ENCODE measurements around the gene VRK3. TPM values are rescaled to one million over a fixed set of nuclear protein-coding genes. Genes with fewer than 3 reads are reported as not detected.

The VRK3 gene
- total and polyA plus RNA-seq, 2 donors (not counting 3 experiments of a cell fraction or from before 2014, with no cell fraction given), result 20.4 to 36.0 TPM

GRCh38 chr19:49926515-49926914 lies 98.7 kb downstream of the VRK3 start:
- Histone ChIP-seq H3K4me1 (ENCODE audit: control insufficient read depth, extremely low read depth, insufficient read depth, low read length) (peaks cover 10% of the 10 kb centered on the region), H3K36me3 (ENCODE audit: control insufficient read depth in 2 of 2, extremely low read depth in 1 of 2, insufficient read depth in 2 of 2, low read length in 2 of 2) (peaks cover 6 to 25% of the 10 kb centered on the region in 2 experiments), H3K9me3 (replicated peaks; ENCODE audit: control insufficient read depth, insufficient read depth, low read length) (no peaks in the 10 kb centered on the region), H3K27me3 (ENCODE audit: control insufficient read depth in 2 of 2, insufficient read depth in 2 of 2, low read length in 2 of 2) (no peaks in the 10 kb centered on the region), H3K79me2 (ENCODE audit: control insufficient read depth, insufficient read depth, low read length) (peaks cover 72% of the 10 kb centered on the region), H2AFZ (ENCODE audit: low read depth, low read length) (no peak overlapping the region), H3K4me3 (replicated peaks in 1 of 3; ENCODE audit: insufficient read depth in 1 of 3, low read depth in 1 of 3, low read length in 3 of 3) (no peak overlapping the region), H3K27ac (ENCODE audit: insufficient read depth, low read depth, low read length) (no peak overlapping the region), H3K9me1 (replicated peaks; ENCODE audit: control insufficient read depth, extremely low read depth, insufficient read depth, low read length) (no peaks in the 10 kb centered on the region), H3K4me2 (ENCODE audit: insufficient read depth, low read length) (no peak overlapping the region), H4K20me1 (replicated peaks; ENCODE audit: control insufficient read depth, extremely low read depth, insufficient read depth, low read length) (no peaks in the 10 kb centered on the region), H3K9ac (replicated peaks; ENCODE audit: extremely low read depth, insufficient read depth, low read length) (no peak overlapping the region)
- intact Hi-C loops (cut with micrococcal nuclease) (no loop called here), dilution Hi-C loops (cut with MboI; ENCODE audit: extremely low pct_ligation_motif_present, low sequenced_read_pairs) (no loop called here)
- CTCF ChIA-PET, result no interaction called here
- FAIRE-seq, result no peak
- no peak for DNase-seq (ENCODE audit: low read depth, low spot score)
- BruUV-seq (replicated peaks), result no TSS peak
- POLR2A ChIA-PET, result interaction anchor here (0.7 kb wide), 1 partner anchor 29 kb away, joined by 7 read pairs; no protein-coding TSS in a partner anchor
- TF ChIP-seq POLR2AphosphoS5 (IDR thresholded peaks at IDR 0.05; ENCODE audit: insufficient read depth, low read depth, low read length) (no peak), FOS (IDR thresholded peaks at IDR 0.05; ENCODE audit: borderline replicate concordance, insufficient read depth, low read length) (no peak), EZH2 (IDR thresholded peaks at IDR 0.05; ENCODE audit: borderline replicate concordance, low read depth, low read length, severe bottlenecking) (no peak), GATA2 (IDR thresholded peaks at IDR 0.05; ENCODE audit: insufficient read depth, insufficient read length, low read depth, low read length) (no peak), MYC (IDR thresholded peaks at IDR 0.05; ENCODE audit: low read depth, low read length) (no peak), JUN (IDR thresholded peaks at IDR 0.05; ENCODE audit: borderline replicate concordance, insufficient read depth, insufficient read length, low read depth) (no peak), POLR2A (IDR thresholded peaks at IDR 0.05; ENCODE audit: low read depth, low read length) (no peak), CTCF (IDR thresholded peaks at IDR 0.05; ENCODE audit: extremely low read depth in 1 of 2, insufficient read depth in 1 of 2, low read depth in 1 of 2, low read length in 2 of 2) (no peak), MAX (IDR thresholded peaks at IDR 0.05; ENCODE audit: insufficient read depth, insufficient read length) (no peak)

Other genes starting within 250 kb of the VRK3 start
- 14.0 and 15.3 TPM in 2 replicates for gene FUZ, start 212.1 kb downstream of the VRK3 start, total RNA-seq
- gene FUZ, start 212.1 kb downstream of the VRK3 start, polyA plus RNA-seq, result 12.3 and 14.5 TPM in 2 replicates
- 55.8 and 62.9 TPM in 2 replicates for gene MED25, start 207.1 kb downstream of the VRK3 start, total RNA-seq
- 28.3 and 31.7 TPM in 2 replicates for gene MED25, start 207.1 kb downstream of the VRK3 start, polyA plus RNA-seq
- 184 and 187 TPM in 2 replicates for gene PTOV1, start 174.2 kb downstream of the VRK3 start, total RNA-seq
- 116 and 125 TPM in 2 replicates for gene PTOV1, start 174.2 kb downstream of the VRK3 start, polyA plus RNA-seq
- gene PNKP, start 157.8 kb downstream of the VRK3 start, total RNA-seq, result 112 and 114 TPM in 2 replicates
- 39.4 and 48.4 TPM in 2 replicates for gene PNKP, start 157.8 kb downstream of the VRK3 start, polyA plus RNA-seq
- 61.9 and 64.2 TPM in 2 replicates for gene AKT1S1, start 148.0 kb downstream of the VRK3 start, total RNA-seq
- gene AKT1S1, start 148.0 kb downstream of the VRK3 start, polyA plus RNA-seq, result 68.3 and 76.8 TPM in 2 replicates
- gene TBC1D17, start 147.7 kb downstream of the VRK3 start, total RNA-seq, result 36.1 and 39.3 TPM in 2 replicates
- 34.2 and 37.4 TPM in 2 replicates for gene TBC1D17, start 147.7 kb downstream of the VRK3 start, polyA plus RNA-seq
- gene IL4I1, start 128.5 kb downstream of the VRK3 start, total RNA-seq, result 5.6 and 9.1 TPM in 2 replicates
- gene IL4I1, start 128.5 kb downstream of the VRK3 start, polyA plus RNA-seq, result 5.0 and 7.4 TPM in 2 replicates
- gene ATF5, start 96.2 kb downstream of the VRK3 start, total RNA-seq, result 38.0 and 46.0 TPM in 2 replicates
- 23.2 and 30.4 TPM in 2 replicates for gene ATF5, start 96.2 kb downstream of the VRK3 start, polyA plus RNA-seq
- 83.2 and 93.7 TPM in 2 replicates for gene NUP62, start 95.9 kb downstream of the VRK3 start, total RNA-seq
- 28.8 and 32.0 TPM in 2 replicates for gene NUP62, start 95.9 kb downstream of the VRK3 start, polyA plus RNA-seq
- gene SIGLEC11, start 64.2 kb downstream of the VRK3 start, total RNA-seq, result not detected in 2 replicates
- not detected in 2 replicates for gene SIGLEC11, start 64.2 kb downstream of the VRK3 start, polyA plus RNA-seq
- 8.1 and 8.7 TPM in 2 replicates for gene ZNF473, start 633 bp upstream of the VRK3 start, total RNA-seq
- gene ZNF473, start 633 bp upstream of the VRK3 start, polyA plus RNA-seq, result 3.0 and 3.8 TPM in 2 replicates
- not detected in 2 replicates for gene IZUMO2, start 137.9 kb upstream of the VRK3 start, total RNA-seq
- gene IZUMO2, start 137.9 kb upstream of the VRK3 start, polyA plus RNA-seq, result not detected in 2 replicates
- 0.13 TPM in 1 of 2 replicates, not detected in the other for gene MYH14, start 178.2 kb upstream of the VRK3 start, total RNA-seq
- 0.05 TPM in 1 of 2 replicates, not detected in the other for gene MYH14, start 178.2 kb upstream of the VRK3 start, polyA plus RNA-seq

All from endothelial cell of umbilical vein (primary cell).